ENCODE measurements around the gene TICAM1.

DNA sequence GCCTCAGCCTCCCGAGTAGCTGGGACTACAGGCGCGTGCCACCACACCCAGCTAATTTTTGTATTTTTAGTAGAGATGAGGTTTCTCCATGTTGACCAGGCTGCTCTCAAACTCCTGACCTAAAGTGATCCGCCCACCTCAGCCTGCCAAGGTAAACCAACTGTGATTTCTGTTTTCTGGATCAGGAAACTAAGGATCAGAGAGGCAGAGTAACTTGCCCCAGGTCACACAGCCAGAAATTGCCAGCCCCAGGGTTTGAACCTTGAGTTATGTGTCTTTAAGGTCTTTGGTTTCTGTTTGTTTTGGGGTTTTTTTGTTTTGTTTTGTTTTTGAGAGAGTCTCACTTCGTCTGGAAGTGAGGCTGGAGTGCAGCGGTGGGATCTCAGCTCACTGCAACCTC, 40.2 kb upstream of the TICAM1 start:
- TF ChIP-seq, protein P1, sequence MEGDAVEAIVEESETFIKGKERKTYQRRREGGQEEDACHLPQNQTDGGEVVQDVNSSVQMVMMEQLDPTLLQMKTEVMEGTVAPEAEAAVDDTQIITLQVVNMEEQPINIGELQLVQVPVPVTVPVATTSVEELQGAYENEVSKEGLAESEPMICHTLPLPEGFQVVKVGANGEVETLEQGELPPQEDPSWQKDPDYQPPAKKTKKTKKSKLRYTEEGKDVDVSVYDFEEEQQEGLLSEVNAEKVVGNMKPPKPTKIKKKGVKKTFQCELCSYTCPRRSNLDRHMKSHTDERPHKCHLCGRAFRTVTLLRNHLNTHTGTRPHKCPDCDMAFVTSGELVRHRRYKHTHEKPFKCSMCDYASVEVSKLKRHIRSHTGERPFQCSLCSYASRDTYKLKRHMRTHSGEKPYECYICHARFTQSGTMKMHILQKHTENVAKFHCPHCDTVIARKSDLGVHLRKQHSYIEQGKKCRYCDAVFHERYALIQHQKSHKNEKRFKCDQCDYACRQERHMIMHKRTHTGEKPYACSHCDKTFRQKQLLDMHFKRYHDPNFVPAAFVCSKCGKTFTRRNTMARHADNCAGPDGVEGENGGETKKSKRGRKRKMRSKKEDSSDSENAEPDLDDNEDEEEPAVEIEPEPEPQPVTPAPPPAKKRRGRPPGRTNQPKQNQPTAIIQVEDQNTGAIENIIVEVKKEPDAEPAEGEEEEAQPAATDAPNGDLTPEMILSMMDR (IDR thresholded peaks at IDR 0.05): no peak
- TF ChIP-seq POLR2A (IDR thresholded peaks at IDR 0.05): no peak

Measured in heart left ventricle (tissue), 13 donors.